ENCODE measurements around the gene DBR1.
A peak's percentile ranks its signal among the peaks of the same experiment; 100 is the strongest.

The DBR1 gene

GRCh38 chr3:138174421-138175131 lies at the start of gene DBR1:
Gene DBR1 (minus strand): TSS chr3:138174921. CDS start chr3:138174795, 126 bp downstream.
- DNase-seq = peak; percentile 85

- DNase-seq = no peak
Observed at GRCh38 chr3:138222942-138223287, 48.2 kb upstream of the DBR1 start.

- no peak for DNase-seq
Observed at GRCh38 chr3:138222131-138222941, 47.6 kb upstream of the DBR1 start.

GRCh38 chr3:138220788-138221187 lies 46.1 kb upstream of the DBR1 start:
- no peak for DNase-seq

GRCh38 chr3:138220242-138220641 lies 45.5 kb upstream of the DBR1 start:
- no peak for DNase-seq

GRCh38 chr3:138219255-138219654 lies 44.5 kb upstream of the DBR1 start:
- DNase-seq = no peak

GRCh38 chr3:138213398-138214085 lies 38.8 kb upstream of the DBR1 start:
- no peak for DNase-seq

GRCh38 chr3:138210528-138210927 lies 35.8 kb upstream of the DBR1 start:
- no peak for DNase-seq

- no peak for DNase-seq
Observed at GRCh38 chr3:138206196-138206595, 31.5 kb upstream of the DBR1 start.

GRCh38 chr3:138205527-138205926 lies 30.8 kb upstream of the DBR1 start:
- DNase-seq = no peak

- DNase-seq = no peak
Observed at GRCh38 chr3:138203938-138204337, 29.2 kb upstream of the DBR1 start.

- no peak for DNase-seq
Observed at GRCh38 chr3:138202945-138203701, 28.4 kb upstream of the DBR1 start.

GRCh38 chr3:138200424-138200823 lies 25.7 kb upstream of the DBR1 start:
- no peak for DNase-seq

- DNase-seq = no peak
Observed at GRCh38 chr3:138199851-138200250, 25.1 kb upstream of the DBR1 start.

GRCh38 chr3:138197524-138197923 lies 22.8 kb upstream of the DBR1 start:
- no peak for DNase-seq

- DNase-seq = no peak
Observed at GRCh38 chr3:138197058-138197457, 22.3 kb upstream of the DBR1 start.

- no peak for DNase-seq
Observed at GRCh38 chr3:138196023-138196422, 21.3 kb upstream of the DBR1 start.

GRCh38 chr3:138195481-138195880 lies 20.8 kb upstream of the DBR1 start:
- no peak for DNase-seq

GRCh38 chr3:138188013-138188730 lies 13.5 kb upstream of the DBR1 start:
- no peak for DNase-seq

GRCh38 chr3:138187296-138188012 lies 12.7 kb upstream of the DBR1 start, which contains the start of gene ARMC8:
Gene ARMC8 (plus strand): TSS chr3:138187301. CDS start chr3:138187555, 254 bp downstream.
- DNase-seq = peak; percentile 43

- peak; percentile 91 for DNase-seq
Observed at GRCh38 chr3:138186803-138187295, 12.1 kb upstream of the DBR1 start.
